Stimulated activated CD4-positive, alpha-beta T cell treated with anti-CD3 and anti-CD28 coated beads, Interleukin-4, amount 100 ng/mL, for 48 hours (primary cell): ENCODE results near the gene RPS6KA2.
A peak's percentile ranks its signal among the peaks of the same experiment; 100 is the strongest.

ENCODE experiments used
- DNase-seq, 2 donors: peaks; one replicate each; pipeline ENCODE4 v3.0.0-alpha.2; 2020; ENCODE audit warnings: low read depth in 2 of 2

RPS6KA2 gene

GRCh38 chr6:166503167-166503744 lies 123.8 kb downstream of the RPS6KA2 start:
- no peak for DNase-seq

GRCh38 chr6:166502453-166502852 lies 124.6 kb downstream of the RPS6KA2 start:
- DNase-seq, result no peak

GRCh38 chr6:166501246-166501645 lies 125.8 kb downstream of the RPS6KA2 start:
- no peak for DNase-seq

DNA sequence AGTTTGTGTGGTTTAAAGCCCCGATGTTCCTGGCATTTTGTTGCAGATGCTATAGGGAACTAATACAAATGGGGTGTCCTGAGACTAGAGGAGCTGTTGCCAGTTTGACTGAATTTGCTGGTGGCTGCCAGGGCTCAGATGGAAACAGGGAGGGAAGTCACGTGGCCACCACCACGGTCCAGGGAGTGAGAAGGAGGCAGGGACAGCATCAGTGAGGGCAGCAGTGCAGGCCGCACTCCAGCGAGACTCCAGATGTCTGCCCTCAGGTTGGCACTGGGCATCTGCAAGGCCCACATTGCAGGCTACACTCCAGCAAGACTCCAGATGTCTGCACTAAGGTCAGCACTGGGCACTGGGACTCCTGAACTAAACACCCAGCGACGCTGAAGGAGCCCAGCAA lies 126.8 kb downstream of the RPS6KA2 start:
- DNase-seq, result no peak

- DNase-seq, result no peak
Observed at GRCh38 chr6:166499350-166500163, 127.5 kb downstream of the RPS6KA2 start.

- no peak for DNase-seq
Observed at GRCh38 chr6:166498661-166499349, 128.2 kb downstream of the RPS6KA2 start.

- DNase-seq, result no peak
Observed at GRCh38 chr6:166498228-166498627, 128.8 kb downstream of the RPS6KA2 start.

DNA sequence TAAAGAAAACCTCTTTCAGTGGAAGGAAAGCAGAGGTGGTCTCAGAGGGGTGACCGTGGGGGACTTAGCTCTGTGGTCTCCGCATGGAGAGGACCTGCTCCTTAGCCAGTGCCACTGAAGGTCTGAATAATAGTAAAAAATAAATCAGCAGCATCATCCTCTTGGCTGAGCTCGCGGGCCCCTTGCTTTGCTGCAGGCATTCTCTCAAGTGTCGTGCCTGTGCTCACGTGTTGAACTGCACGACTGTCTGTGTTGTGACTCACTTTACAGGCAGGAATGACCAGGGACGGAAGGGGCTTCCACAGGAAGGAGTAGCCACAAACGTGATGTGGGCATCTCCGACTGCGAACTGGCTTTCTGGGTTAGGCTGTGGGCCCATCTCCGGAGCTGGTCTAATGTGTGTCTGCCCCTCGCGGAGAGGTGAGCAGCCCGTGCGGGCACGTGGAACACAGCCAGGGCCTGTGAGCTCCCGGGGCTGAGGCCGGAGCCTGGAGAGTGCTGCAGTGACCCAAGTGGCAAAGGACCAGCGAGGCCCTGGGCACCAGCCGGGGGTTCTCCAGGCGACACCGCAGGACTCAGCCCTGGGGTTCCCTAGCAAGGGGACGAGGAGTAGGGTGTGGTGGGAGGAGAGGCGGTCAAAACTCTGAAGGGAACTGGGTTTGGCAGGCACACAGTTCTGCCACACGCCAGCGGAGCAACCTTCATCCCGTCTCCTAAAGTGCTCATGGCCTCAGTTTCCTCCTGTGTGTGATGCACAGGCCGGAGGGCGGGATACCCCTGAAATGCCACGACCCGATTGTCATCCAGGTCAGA lies 129.8 kb downstream of the RPS6KA2 start:
- no peak for DNase-seq

GRCh38 chr6:166496460-166496859 lies 130.6 kb downstream of the RPS6KA2 start:
- DNase-seq, result no peak

GRCh38 chr6:166495487-166496314 lies 131.3 kb downstream of the RPS6KA2 start:
- no peak for DNase-seq

DNA sequence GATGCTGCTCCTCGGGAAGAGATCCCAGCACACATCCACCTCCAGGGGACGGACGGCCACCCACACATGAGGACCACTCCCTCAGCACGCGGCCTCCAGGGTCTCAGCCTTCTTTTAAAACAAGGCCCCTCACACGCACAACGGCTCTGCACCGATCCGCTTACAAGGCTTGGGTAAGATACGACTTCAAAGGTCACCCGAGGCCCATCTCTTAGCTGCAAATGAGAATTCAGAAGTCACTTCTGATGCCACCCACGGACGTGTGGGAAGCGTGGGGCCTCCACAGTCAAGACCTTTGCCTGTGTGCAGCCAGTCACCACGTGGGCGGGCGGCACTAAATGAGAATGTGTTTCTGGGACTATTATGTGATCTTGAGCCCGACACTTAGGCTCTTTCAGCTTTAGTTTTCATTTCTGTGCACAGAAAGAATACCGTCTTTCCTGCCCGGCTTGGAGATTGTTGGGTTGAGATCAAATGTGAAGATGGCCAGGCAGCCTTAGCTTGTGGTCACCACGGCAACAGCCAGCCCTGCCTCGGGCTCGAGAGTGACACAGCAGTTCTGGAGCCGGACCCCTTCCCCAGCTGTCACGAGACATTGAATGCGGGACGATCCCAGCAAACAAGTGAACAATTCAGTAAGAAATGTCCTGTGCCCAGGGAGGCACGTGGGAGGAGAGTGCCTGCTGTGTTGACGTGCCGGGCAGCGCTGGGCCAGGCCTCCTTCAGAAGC lies 132.1 kb downstream of the RPS6KA2 start:
- DNase-seq, result peak; percentile 42 to 50

DNA sequence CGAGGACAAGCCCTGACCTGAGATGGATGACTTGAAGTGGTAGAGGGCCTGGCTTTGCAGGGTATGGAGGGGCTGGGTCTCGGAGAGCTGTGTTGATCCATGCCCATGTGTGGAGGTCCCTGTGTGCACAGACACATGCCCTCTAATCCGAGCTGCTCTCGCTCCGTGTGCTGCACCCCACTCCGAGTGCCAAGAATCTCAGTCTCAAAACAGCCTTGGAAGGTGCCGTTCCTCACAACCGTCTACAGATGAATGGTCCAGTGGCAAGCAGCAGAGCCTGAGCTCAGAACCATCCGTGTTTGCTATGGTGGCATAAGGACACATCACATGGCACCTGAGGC lies 133.0 kb downstream of the RPS6KA2 start:
- DNase-seq, result no peak

GRCh38 chr6:166493427-166494100 lies 133.5 kb downstream of the RPS6KA2 start:
- DNase-seq, result no peak

- DNase-seq, result no peak
Observed at GRCh38 chr6:166492092-166492741, 134.8 kb downstream of the RPS6KA2 start.

GRCh38 chr6:166490671-166491500 lies 136.2 kb downstream of the RPS6KA2 start:
- DNase-seq, result no peak

DNA sequence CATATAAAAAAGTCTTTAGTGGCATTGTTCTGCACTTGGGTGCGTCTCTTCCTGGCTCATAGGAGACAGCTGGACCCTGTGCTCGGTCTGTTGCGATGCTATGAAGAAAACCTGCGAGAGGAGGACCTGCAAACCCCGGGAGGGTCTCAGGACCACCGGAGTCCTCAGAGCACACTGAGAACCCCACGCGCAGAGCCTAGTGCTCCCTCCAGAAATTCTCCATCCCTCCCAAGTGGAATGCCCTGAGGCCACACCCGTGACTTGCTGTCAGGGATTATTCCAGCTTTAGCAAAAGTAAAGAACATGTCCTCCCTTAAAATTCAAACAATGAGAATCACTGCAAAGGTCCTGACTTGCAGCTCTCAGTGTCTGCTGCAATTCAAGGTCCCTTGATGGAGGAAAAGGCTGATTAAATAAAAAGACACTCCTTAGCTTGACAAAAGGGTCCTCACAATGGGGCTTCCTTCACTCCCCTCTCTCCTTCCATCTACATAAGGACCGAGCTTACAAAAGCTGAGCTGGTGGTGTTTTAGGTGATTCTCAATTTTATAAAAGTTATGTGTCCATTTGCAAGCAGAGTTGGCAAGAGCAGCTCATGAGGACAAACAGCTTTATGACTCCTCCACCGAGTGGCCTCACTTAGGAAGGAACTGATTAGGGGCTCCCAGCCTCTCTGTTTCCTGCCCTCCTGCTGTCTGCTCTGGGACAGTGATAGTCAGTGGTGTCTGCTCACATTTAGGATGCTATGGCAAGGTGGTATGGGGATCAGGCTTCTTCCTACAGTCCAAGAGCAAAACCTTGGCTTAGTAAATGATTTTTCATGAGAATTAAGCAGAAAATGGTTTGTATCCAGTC lies 137.5 kb downstream of the RPS6KA2 start:
- no peak for DNase-seq

DNA sequence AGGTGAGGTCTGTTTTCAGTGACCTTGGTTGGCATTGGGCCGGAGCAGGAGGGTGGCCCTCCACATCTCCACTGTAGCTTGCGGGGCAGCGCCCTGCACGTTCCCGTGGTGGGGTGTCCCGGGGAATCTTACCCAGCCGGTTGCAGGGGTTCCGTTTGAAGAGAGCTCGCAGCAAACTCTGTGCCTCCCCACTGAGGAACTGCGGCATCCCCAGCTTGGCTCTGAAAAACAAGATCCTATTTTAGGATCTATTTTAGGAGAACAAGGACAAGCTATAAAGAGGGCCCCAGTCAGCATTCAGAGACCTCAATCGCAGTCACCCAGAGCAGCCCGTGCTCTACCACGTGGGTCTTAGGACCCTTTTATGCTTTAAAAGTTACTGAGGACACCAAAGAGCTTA lies 138.3 kb downstream of the RPS6KA2 start:
- no peak for DNase-seq
